Kidney epithelial cell (primary cell): ENCODE measurements around the gene DBP. TPM values are rescaled to one million over a fixed set of nuclear protein-coding genes. Genes with fewer than 3 reads are reported as not detected.

Source experiments
- DNase-seq: peaks from one replicate; pipeline ENCODE4 v3.0.0-alpha.2; 2010; ENCODE audit warnings: low read depth
- H3K27me3 ChIP-seq: 2 replicates; pipeline ENCODE4 v1.6.0; 2011; ENCODE audit warnings: low read length; ENCODE audit not compliant: control insufficient read depth, insufficient read depth
- H3K36me3 ChIP-seq: 2 replicates; pipeline ENCODE4 v1.5.1; 2011; ENCODE audit warnings: low read length; ENCODE audit not compliant: control insufficient read depth, insufficient read depth
- H3K4me3 ChIP-seq: 2 replicates; pipeline ENCODE4 v1.5.1; 2011; ENCODE audit warnings: low read depth, mild to moderate bottlenecking, control low read depth, low read length
- CTCF ChIP-seq: IDR thresholded peaks from 2 replicates; pipeline ENCODE4 v1.5.1; 2011; ENCODE audit warnings: mild to moderate bottlenecking, moderate library complexity, low read length, control low read depth, inconsistent platforms; ENCODE audit not compliant: insufficient read depth, poor library complexity, severe bottlenecking
- total RNA-seq: library from RNA; depleted of rRNA; stranded (reverse); fragments of >200 nt; gene quantifications from 2 replicates; pipeline ENCODE4 v1.2.3, GENCODE V29; 2015

The DBP gene
- total RNA-seq, 1 donor from 2014 or later = 1.6 TPM

GRCh38 chr19:48607359-48607755 is 29.8 kb downstream of the DBP start:
- no peak for DNase-seq
- H3K36me3 ChIP-seq = no peaks in the 10 kb centered on the region
- H3K4me3 ChIP-seq = no peak overlapping the region
- H3K27me3 ChIP-seq = no peaks in the 10 kb centered on the region
- TF ChIP-seq CTCF = no peak

- Histone ChIP-seq H3K27me3 (no peaks in the 10 kb centered on the region), H3K36me3 (no peaks in the 10 kb centered on the region), H3K4me3 (no peak within 1 kb of the TSS)
- TF ChIP-seq CTCF = no peak
- no peak for DNase-seq
Observed at GRCh38 chr19:48606463-48607358, 30.5 kb downstream of the DBP start, which contains the start of gene SPACA4. Gene SPACA4, plus strand, starts transcription at chr19:48606742. Its CDS starts 237 bp downstream, at chr19:48606979.

GRCh38 chr19:48603850-48604249 is 33.3 kb downstream of the DBP start:
- no peak overlapping the region for H3K4me3 ChIP-seq
- H3K27me3 ChIP-seq = peaks cover 7% of the 10 kb centered on the region
- TF ChIP-seq CTCF = no peak
- DNase-seq = no peak
- no peaks in the 10 kb centered on the region for H3K36me3 ChIP-seq

GRCh38 chr19:48603449-48603848 is 33.7 kb downstream of the DBP start:
- no peak for TF ChIP-seq CTCF
- Histone ChIP-seq H3K36me3 (no peaks in the 10 kb centered on the region), H3K4me3 (no peak overlapping the region), H3K27me3 (peaks cover 8% of the 10 kb centered on the region)
- DNase-seq = no peak

GRCh38 chr19:48603001-48603400 is 34.2 kb downstream of the DBP start:
- no peak for DNase-seq
- Histone ChIP-seq H3K36me3 (no peaks in the 10 kb centered on the region), H3K27me3 (peaks cover 10% of the 10 kb centered on the region), H3K4me3 (no peak overlapping the region)
- TF ChIP-seq CTCF = no peak
